Upper lobe of right lung (tissue), 1 donor: ENCODE measurements around the gene TBC1D32. TPM values are rescaled to one million over a fixed set of nuclear protein-coding genes. Genes with fewer than 3 reads are reported as not detected.
A peak's percentile ranks its signal among the peaks of the same experiment; 100 is the strongest.
"Not testable (repeated sequence)": the region's sequence is repeated elsewhere in the genome, so short reads cannot be mapped to it uniquely, and the experiment has no call there.

ENCODE experiments used
- ATAC-seq: fragments of 200-7000 bp; cut with Tn5 transposase; one replicate; pipeline ENCODE4 v1.9.1; 2020; ENCODE audit warnings: mild to moderate bottlenecking, moderate library complexity
- DNase-seq: peaks from one replicate; pipeline ENCODE4 v3.0.0-alpha.2; 2020
- H3K27ac ChIP-seq: fragments of 200-600 bp; one replicate; pipeline ENCODE4 v1.8.0; 2022
- H3K27me3 ChIP-seq: fragments of 200-600 bp; one replicate; pipeline ENCODE4 v1.8.0; 2022; ENCODE audit warnings: mild to moderate bottlenecking
- H3K36me3 ChIP-seq: fragments of 200-600 bp; one replicate; pipeline ENCODE4 v1.8.0; 2022
- H3K4me1 ChIP-seq: fragments of 200-600 bp; one replicate; pipeline ENCODE4 v1.8.0; 2022
- H3K4me3 ChIP-seq: fragments of 200-600 bp; one replicate; pipeline ENCODE4 v1.8.0; 2022; ENCODE audit warnings: mild to moderate bottlenecking
- H3K9me3 ChIP-seq: fragments of 200-600 bp; one replicate; pipeline ENCODE4 v1.8.0; 2022
- CTCF ChIP-seq: fragments of 200-600 bp; IDR thresholded peaks from one replicate; pipeline ENCODE4 v1.8.0; 2022; ENCODE audit warnings: antibody characterized with exemption
- intact Hi-C: fragments of 100-400 bp; cut with DNase I; formaldehyde crosslinking; loops from one replicate; pipeline ENCODE4 v1.11.0; 2022
- total RNA-seq: library from RNA; stranded (reverse); fragmentation: NEBNext Ultra II Directional; extraction: Animal tissue kit (Norgen Biotek cat#: 25700); gene quantifications from one replicate; pipeline ENCODE4 v1.2.1, GENCODE V29; 2021
- donor health status: DM: no; HTN: yes; CAD: no; lungs with severe emphysema.

The TBC1D32 gene
- total RNA-seq, 1 donor from 2014 or later, result 5.4 TPM

- TF ChIP-seq CTCF, result no peak
- DNase-seq (no peak), ATAC-seq (no peak)
- Histone ChIP-seq H3K4me3 (no peak overlapping the region), H3K4me1 (no peaks in the 10 kb centered on the region), H3K36me3 (no peaks in the 10 kb centered on the region), H3K27ac (no peak overlapping the region), H3K9me3 (no peaks in the 10 kb centered on the region), H3K27me3 (no peaks in the 10 kb centered on the region)
- intact Hi-C loops, result no loop called here
These were observed 31.4 kb downstream of the TBC1D32 start for GRCh38 chr6:121302882-121303281.

- H3K4me1 ChIP-seq, intact Hi-C loops, H3K9me3 ChIP-seq, H3K27ac ChIP-seq, DNase-seq, H3K4me3 ChIP-seq, H3K27me3 ChIP-seq, H3K36me3 ChIP-seq, ATAC-seq: not testable (repeated sequence)
These were observed 33.1 kb downstream of the TBC1D32 start for GRCh38 chr6:121301156-121301555.

GRCh38 chr6:121297694-121298093 is 36.6 kb downstream of the TBC1D32 start:
- no peak for TF ChIP-seq CTCF
- intact Hi-C loops, result no loop called here
- Histone ChIP-seq H3K4me1 (no peaks in the 10 kb centered on the region), H3K9me3 (no peaks in the 10 kb centered on the region), H3K27me3 (no peaks in the 10 kb centered on the region), H3K4me3 (no peak overlapping the region), H3K27ac (no peak overlapping the region), H3K36me3 (no peaks in the 10 kb centered on the region)
- ATAC-seq (peak; percentile 51), DNase-seq (no peak)

- H3K27me3 ChIP-seq, result no peaks in the 10 kb centered on the region
- DNase-seq (no peak), ATAC-seq (no peak)
- no peaks in the 10 kb centered on the region for H3K9me3 ChIP-seq
- no peaks in the 10 kb centered on the region for H3K4me1 ChIP-seq
- H3K27ac ChIP-seq, result no peak overlapping the region
- H3K36me3 ChIP-seq, result no peaks in the 10 kb centered on the region
- H3K4me3 ChIP-seq, result no peak overlapping the region
- no peak for TF ChIP-seq CTCF
- intact Hi-C loops, result no loop called here
These were observed 49.2 kb downstream of the TBC1D32 start for GRCh38 chr6:121285041-121285440.

- Histone ChIP-seq H3K27ac (no peak overlapping the region), H3K36me3 (no peaks in the 10 kb centered on the region), H3K9me3 (no peaks in the 10 kb centered on the region), H3K4me3 (no peak overlapping the region), H3K4me1 (no peaks in the 10 kb centered on the region), H3K27me3 (no peaks in the 10 kb centered on the region)
- intact Hi-C loops, result no loop called here
- no peak for TF ChIP-seq CTCF
- ATAC-seq (no peak), DNase-seq (no peak)
These were observed 59.5 kb downstream of the TBC1D32 start for GRCh38 chr6:121274666-121275295.

GRCh38 chr6:121263742-121264141 is 70.5 kb downstream of the TBC1D32 start:
- no peak for ATAC-seq
- intact Hi-C loops, result no loop called here
- H3K27me3 ChIP-seq, result no peaks in the 10 kb centered on the region
- H3K9me3 ChIP-seq, result no peaks in the 10 kb centered on the region
- DNase-seq, result no peak
- H3K4me1 ChIP-seq, result no peaks in the 10 kb centered on the region
- H3K27ac ChIP-seq, result no peak overlapping the region
- H3K4me3 ChIP-seq, result no peak overlapping the region
- no peaks in the 10 kb centered on the region for H3K36me3 ChIP-seq
- TF ChIP-seq CTCF, result no peak
